Neural progenitor cell (in vitro differentiated cells): ENCODE results near the gene XPNPEP1. TPM values are rescaled to one million over a fixed set of nuclear protein-coding genes. Genes with fewer than 3 reads are reported as not detected.

Experiments used
- DNase-seq: peaks from one replicate; pipeline ENCODE4 v3.0.0-alpha.2; 2016; ENCODE audit warnings: low spot score
- H2AFZ ChIP-seq: fragments of 200-600 bp; sonication (generic); replicated peaks from 2 replicates; pipeline ENCODE4 v1.6.1; 2016; ENCODE audit warnings: antibody characterized with exemption
- H3F3A ChIP-seq: fragments of 200-600 bp; sonication (generic); 2 replicates; pipeline ENCODE4 v1.6.1; 2016; ENCODE audit warnings: antibody characterized with exemption, low read depth
- H3K27ac ChIP-seq: fragments of 200-600 bp; sonication (generic); 2 replicates; pipeline ENCODE4 v1.5.1; 2016; ENCODE audit warnings: mild to moderate bottlenecking
- H3K27me3 ChIP-seq: fragments of 200-600 bp; sonication (generic); 2 replicates; pipeline ENCODE4 v1.6.1; 2016; ENCODE audit warnings: mild to moderate bottlenecking, moderate library complexity
- H3K36me3 ChIP-seq: fragments of 200-600 bp; sonication (generic); 2 replicates; pipeline ENCODE4 v1.5.1; 2016
- H3K4me1 ChIP-seq: fragments of 200-600 bp; sonication (generic); 2 replicates; pipeline ENCODE4 v1.6.1; 2016; ENCODE audit warnings: mixed run types
- H3K4me2 ChIP-seq: fragments of 200-600 bp; sonication (generic); 2 replicates; pipeline ENCODE4 v1.6.1; 2016
- H3K4me3 ChIP-seq: fragments of 200-600 bp; sonication (generic); 2 replicates; pipeline ENCODE4 v1.5.1; 2016
- H3K79me2 ChIP-seq: fragments of 200-600 bp; sonication (generic); 2 replicates; pipeline ENCODE4 v1.6.1; 2016; ENCODE audit warnings: low read depth
- H3K9ac ChIP-seq: fragments of 200-600 bp; sonication (generic); 2 replicates; pipeline ENCODE4 v1.6.1; 2016
- H3K9me3 ChIP-seq: fragments of 200-600 bp; sonication (generic); 2 replicates; pipeline ENCODE4 v1.5.1; 2016; ENCODE audit warnings: low read depth
- H4K20me1 ChIP-seq: fragments of 200-600 bp; sonication (generic); 2 replicates; pipeline ENCODE4 v1.6.1; 2016; ENCODE audit warnings: low read depth
- H3K27ac Mint-ChIP-seq: 3 replicates; pipeline ENCODE4 v1.8.0; 2021; ENCODE audit warnings: mixed read lengths
- H3K27me3 Mint-ChIP-seq: 2 replicates; pipeline ENCODE4 v1.8.0; 2022; ENCODE audit warnings: low read depth, mild to moderate bottlenecking, inconsistent platforms, moderate library complexity, mixed read lengths; ENCODE audit not compliant: insufficient read depth
- H3K36me3 Mint-ChIP-seq: 3 replicates; pipeline ENCODE4 v1.8.0; 2021; ENCODE audit warnings: mixed read lengths
- H3K4me1 Mint-ChIP-seq: 3 replicates; pipeline ENCODE4 v1.8.0; 2021; ENCODE audit warnings: mixed read lengths
- H3K4me3 Mint-ChIP-seq: 3 replicates; pipeline ENCODE4 v1.8.0; 2021; ENCODE audit warnings: mild to moderate bottlenecking, moderate library complexity, mixed read lengths
- H3K9me3 Mint-ChIP-seq: 3 replicates; pipeline ENCODE4 v1.8.0; 2020; ENCODE audit warnings: mixed read lengths
- EZH2 ChIP-seq: fragments of 200-600 bp; sonication (generic); IDR thresholded peaks from 2 replicates; pipeline ENCODE4 v1.6.1; 2017; ENCODE audit warnings: antibody characterized with exemption, mild to moderate bottlenecking, moderate library complexity
- EZH2phosphoT487 ChIP-seq: fragments of 200-600 bp; sonication (generic); IDR thresholded peaks from 2 replicates; pipeline ENCODE4 v1.6.1; 2017; ENCODE audit warnings: antibody characterized with exemption
- total RNA-seq: library from RNA; depleted of rRNA; stranded (reverse); fragments of >200 nt; gene quantifications from 2 replicates; pipeline ENCODE4 v1.2.3, GENCODE V29; 2015; ENCODE audit warnings: low replicate concordance
- TF ChIP-seq, protein P1 (sequence below): fragments of 200-600 bp; sonication (generic); IDR thresholded peaks from 2 replicates; pipeline ENCODE4 v1.5.1; 2017; ENCODE audit warnings: antibody characterized with exemption, mild to moderate bottlenecking

The XPNPEP1 gene
- total RNA-seq, 1 donor from 2014 or later = 113 TPM

DNA sequence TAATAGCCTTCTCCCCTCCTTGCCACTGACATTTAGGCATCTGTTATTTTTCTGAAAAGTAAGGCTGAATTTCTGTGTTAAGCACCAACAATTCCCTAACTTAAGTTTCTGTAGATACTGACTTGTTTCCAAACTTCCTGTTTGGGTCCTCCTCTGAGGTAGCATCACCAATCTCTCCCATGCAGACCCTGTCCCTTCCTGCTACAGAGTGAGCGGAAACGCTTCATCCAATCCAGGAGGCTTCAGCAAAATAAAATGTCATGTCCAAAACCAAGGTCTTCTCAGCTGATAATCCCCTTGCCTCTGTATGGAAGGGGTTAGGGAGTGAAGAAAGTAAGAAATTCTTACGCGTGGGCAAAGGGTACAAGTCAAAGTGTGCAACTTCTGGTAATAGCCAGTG, 29.9 kb downstream of the XPNPEP1 start:
- TF ChIP-seq EZH2 (no peak), EZH2phosphoT487 (no peak)
- TF ChIP-seq, protein P1, sequence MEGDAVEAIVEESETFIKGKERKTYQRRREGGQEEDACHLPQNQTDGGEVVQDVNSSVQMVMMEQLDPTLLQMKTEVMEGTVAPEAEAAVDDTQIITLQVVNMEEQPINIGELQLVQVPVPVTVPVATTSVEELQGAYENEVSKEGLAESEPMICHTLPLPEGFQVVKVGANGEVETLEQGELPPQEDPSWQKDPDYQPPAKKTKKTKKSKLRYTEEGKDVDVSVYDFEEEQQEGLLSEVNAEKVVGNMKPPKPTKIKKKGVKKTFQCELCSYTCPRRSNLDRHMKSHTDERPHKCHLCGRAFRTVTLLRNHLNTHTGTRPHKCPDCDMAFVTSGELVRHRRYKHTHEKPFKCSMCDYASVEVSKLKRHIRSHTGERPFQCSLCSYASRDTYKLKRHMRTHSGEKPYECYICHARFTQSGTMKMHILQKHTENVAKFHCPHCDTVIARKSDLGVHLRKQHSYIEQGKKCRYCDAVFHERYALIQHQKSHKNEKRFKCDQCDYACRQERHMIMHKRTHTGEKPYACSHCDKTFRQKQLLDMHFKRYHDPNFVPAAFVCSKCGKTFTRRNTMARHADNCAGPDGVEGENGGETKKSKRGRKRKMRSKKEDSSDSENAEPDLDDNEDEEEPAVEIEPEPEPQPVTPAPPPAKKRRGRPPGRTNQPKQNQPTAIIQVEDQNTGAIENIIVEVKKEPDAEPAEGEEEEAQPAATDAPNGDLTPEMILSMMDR = no peak
- Mint-ChIP-seq H3K36me3 (peaks cover 35% of the 10 kb centered on the region), H3K4me1 (peaks cover 26% of the 10 kb centered on the region), H3K27me3 (peaks cover 2% of the 10 kb centered on the region), H3K9me3 (no peaks in the 10 kb centered on the region), H3K4me3 (no peak overlapping the region), H3K27ac (peak overlapping the region; percentile 96)
- H3K4me2 ChIP-seq = peak overlapping the region; percentile 41
- H3K4me1 ChIP-seq = peaks cover 30% of the 10 kb centered on the region
- no peaks in the 10 kb centered on the region for H3K9me3 ChIP-seq
- no peak overlapping the region for H3K9ac ChIP-seq
- no peak overlapping the region for H3K4me3 ChIP-seq
- H3F3A ChIP-seq = peaks cover 20% of the 10 kb centered on the region
- H3K36me3 ChIP-seq = no peaks in the 10 kb centered on the region
- H3K79me2 ChIP-seq = no peaks in the 10 kb centered on the region
- no peak for DNase-seq
- no peaks in the 10 kb centered on the region for H3K27me3 ChIP-seq
- no peak overlapping the region for H2AFZ ChIP-seq
- peaks cover 7% of the 10 kb centered on the region for H4K20me1 ChIP-seq
- no peak overlapping the region for H3K27ac ChIP-seq

DNA sequence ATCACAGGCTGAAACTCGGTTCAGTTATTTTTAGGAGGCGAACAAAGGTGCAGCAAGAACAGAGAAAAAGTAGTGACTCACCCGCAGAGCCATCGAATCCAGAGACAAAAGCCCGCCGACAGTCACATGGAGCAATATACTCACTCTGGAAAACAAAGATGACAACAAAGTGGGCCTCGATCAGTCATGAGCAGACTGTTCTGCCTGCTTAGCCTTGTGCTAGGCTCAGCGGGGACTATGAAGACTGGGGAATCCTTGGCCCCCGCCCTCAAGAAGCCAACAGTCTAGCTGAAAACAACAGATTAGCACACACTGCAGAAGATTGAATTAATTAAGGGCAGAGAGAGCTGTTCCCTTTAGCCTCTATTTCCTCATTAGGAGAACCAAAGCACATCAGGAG, 30.4 kb downstream of the XPNPEP1 start:
- no peak overlapping the region for H2AFZ ChIP-seq
- no peaks in the 10 kb centered on the region for H3K9me3 Mint-ChIP-seq
- H3K36me3 Mint-ChIP-seq = peaks cover 33% of the 10 kb centered on the region
- H3K4me3 Mint-ChIP-seq = peak overlapping the region; percentile 66
- peaks cover 22% of the 10 kb centered on the region for H3F3A ChIP-seq
- H3K27ac Mint-ChIP-seq = peak overlapping the region; percentile 96
- H3K4me1 Mint-ChIP-seq = peaks cover 26% of the 10 kb centered on the region
- no peaks in the 10 kb centered on the region for H3K79me2 ChIP-seq
- peaks cover 2% of the 10 kb centered on the region for H3K27me3 Mint-ChIP-seq
- no peak overlapping the region for H3K4me3 ChIP-seq
- peaks cover 7% of the 10 kb centered on the region for H4K20me1 ChIP-seq
- peak overlapping the region; percentile 41 for H3K4me2 ChIP-seq
- no peaks in the 10 kb centered on the region for H3K9me3 ChIP-seq
- H3K36me3 ChIP-seq = no peaks in the 10 kb centered on the region
- DNase-seq = peak; percentile 66
- no peak overlapping the region for H3K9ac ChIP-seq
- TF ChIP-seq EZH2 = no peak
- TF ChIP-seq EZH2phosphoT487 = no peak
- TF ChIP-seq, protein P1 = no peak
- no peak overlapping the region for H3K27ac ChIP-seq
- no peaks in the 10 kb centered on the region for H3K27me3 ChIP-seq
- H3K4me1 ChIP-seq = peaks cover 32% of the 10 kb centered on the region

DNA sequence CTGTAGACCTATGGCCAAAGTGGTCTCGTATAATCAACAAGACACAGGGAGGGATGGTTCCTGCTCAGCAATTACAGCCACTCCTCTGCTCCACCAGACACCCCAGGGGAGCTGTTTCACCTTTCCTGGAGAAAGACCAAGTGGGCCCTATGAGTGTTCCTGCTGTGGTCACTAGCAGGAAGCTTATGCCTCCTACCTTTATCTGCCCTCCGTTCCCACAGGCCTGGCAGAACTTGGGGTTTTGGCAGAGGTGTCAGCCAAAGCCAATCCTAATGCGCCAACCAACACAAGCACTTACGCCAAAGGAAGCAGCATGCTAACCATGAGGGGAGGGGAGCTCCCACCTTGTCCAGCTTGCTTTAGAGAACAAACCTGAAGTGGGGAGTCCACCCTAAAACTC, 31.2 kb downstream of the XPNPEP1 start:
- Histone ChIP-seq H3K27me3 (no peaks in the 10 kb centered on the region), H3K4me2 (no peak overlapping the region), H3K9me3 (no peaks in the 10 kb centered on the region), H3F3A (peaks cover 28% of the 10 kb centered on the region), H2AFZ (no peak overlapping the region), H3K36me3 (no peaks in the 10 kb centered on the region), H3K4me3 (no peak overlapping the region), H3K9ac (no peak overlapping the region), H3K4me1 (peaks cover 39% of the 10 kb centered on the region), H3K79me2 (no peaks in the 10 kb centered on the region), H3K27ac (no peak overlapping the region), H4K20me1 (peaks cover 7% of the 10 kb centered on the region)
- Mint-ChIP-seq H3K36me3 (peaks cover 33% of the 10 kb centered on the region), H3K27me3 (peaks cover 2% of the 10 kb centered on the region), H3K27ac (no peak overlapping the region), H3K4me3 (no peak overlapping the region), H3K4me1 (peaks cover 30% of the 10 kb centered on the region), H3K9me3 (no peaks in the 10 kb centered on the region)
- no peak for DNase-seq
- TF ChIP-seq EZH2 (no peak), EZH2phosphoT487 (no peak)
- TF ChIP-seq, protein P1 = no peak
